ENCODE data around the gene ERBB2. TPM values are rescaled to one million over a fixed set of nuclear protein-coding genes. Genes with fewer than 3 reads are reported as not detected.

Gene ERBB2
- total and polyA plus RNA-seq, 2 of the 13 experiments (the other 11 are each of a cell fraction or from before 2014, with no cell fraction given), result 57.7 to 64.1 TPM

- TF ChIP-seq ATF2 (CRISPR knock-in tag; IDR thresholded peaks at IDR 0.05) (0 out of 2 replicates have a peak, but pooled peaks have one; percentile 8), ZNF784 (CRISPR knock-in tag; IDR thresholded peaks at IDR 0.05; ENCODE audit: borderline replicate concordance) (no peak), RBFOX2 (IDR thresholded peaks at IDR 0.05; ENCODE audit: low read depth, low read length) (no peak), MNT (IDR thresholded peaks at IDR 0.05) (no peak), HMGA1 (CRISPR knock-in tag; conservative IDR thresholded peaks at IDR 0.05) (no peak), KDM4B (CRISPR knock-in tag; IDR thresholded peaks at IDR 0.05) (peak; percentile 81; the same call in 1 of the 2 replicates), ZNF180 (CRISPR knock-in tag; IDR thresholded peaks at IDR 0.05; ENCODE audit: borderline replicate concordance, low read depth) (no peak), TBX2 (CRISPR knock-in tag; IDR thresholded peaks at IDR 0.05; ENCODE audit: borderline replicate concordance) (peak; percentile 64; the same call in 1 of the 2 replicates), CHD2 (IDR thresholded peaks at IDR 0.05; ENCODE audit: low read depth, low read length) (no peak), DRAP1 (CRISPR knock-in tag; IDR thresholded peaks at IDR 0.05) (peak; percentile 89), KMT2B (CRISPR knock-in tag; IDR thresholded peaks at IDR 0.05) (peak; percentile 75), THAP9 (CRISPR knock-in tag; IDR thresholded peaks at IDR 0.05; ENCODE audit: borderline replicate concordance) (no peak), ZNF207 (IDR thresholded peaks at IDR 0.05; ENCODE audit: borderline replicate concordance) (no peak), ZNF800 (CRISPR knock-in tag; IDR thresholded peaks at IDR 0.05) (no peak), SNAPC4 (CRISPR knock-in tag; IDR thresholded peaks at IDR 0.05) (no peak)
Observed at GRCh38 chr17:39699818-39700147, at the start of gene ERBB2 (continued).
